Measurements from ENCODE around the gene ATP2C1. TPM values are rescaled to one million over a fixed set of nuclear protein-coding genes. Genes with fewer than 3 reads are reported as not detected.

ATP2C1 gene
- total RNA-seq, 2 experiments from 2014 or later: 57.5 to 63.8 TPM

DNA sequence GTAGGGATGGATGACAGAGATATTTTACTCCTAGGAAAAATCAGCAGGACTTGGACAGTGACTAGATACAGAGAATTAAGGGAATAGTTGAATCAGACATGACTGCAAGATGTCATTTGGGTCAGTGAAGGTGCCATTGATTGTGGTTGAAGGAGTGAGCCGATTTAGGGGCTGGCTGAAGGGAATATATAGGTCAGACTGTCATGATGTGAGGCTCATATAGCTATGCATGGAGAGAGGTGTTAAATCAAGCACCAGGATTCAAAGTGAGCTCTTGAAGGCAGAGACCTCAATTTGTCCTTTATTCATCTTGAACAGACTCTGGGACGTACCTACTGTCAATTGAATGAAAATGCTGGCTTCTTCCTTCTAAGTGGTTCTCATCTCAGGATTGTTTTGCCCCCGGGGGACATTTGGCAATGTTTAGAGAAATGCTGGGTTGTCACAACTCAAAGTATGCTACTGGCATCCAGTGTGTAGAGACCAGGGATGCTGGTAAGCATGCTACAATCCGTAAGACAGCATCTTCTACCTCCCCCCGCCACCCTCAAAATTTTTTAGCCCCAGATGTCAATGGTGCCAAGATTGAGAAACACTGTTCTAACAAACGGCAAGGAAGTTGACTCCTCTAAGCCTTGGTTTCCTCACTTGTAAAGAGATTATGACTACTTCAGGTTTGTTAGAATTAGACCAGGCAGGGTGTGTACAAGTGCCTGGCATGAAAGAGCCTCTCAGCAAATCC is 7.8 kb downstream of the ATP2C1 start:
- ChIA-PET CTCF (interaction anchor here (1.7 kb wide), 1 partner anchor 8 kb away, joined by 6 read pairs; the partner anchor contains the start of gene ATP2C1), POLR2A (interaction anchor here (1.0 kb wide), 1 partner anchor 8 kb away, joined by 3 read pairs; the partner anchor contains the start of gene ATP2C1)
- Mint-ChIP-seq H3K4me1 (peaks cover 40% of the 10 kb centered on the region), H3K27ac (no peak overlapping the region), H3K36me3 (ENCODE audit: low read depth) (peaks cover 6% of the 10 kb centered on the region), H3K27me3 (no peaks in the 10 kb centered on the region), H3K9me3 (no peaks in the 10 kb centered on the region), H3K4me3 (no peak overlapping the region)
- DNase-seq: no peak

DNA sequence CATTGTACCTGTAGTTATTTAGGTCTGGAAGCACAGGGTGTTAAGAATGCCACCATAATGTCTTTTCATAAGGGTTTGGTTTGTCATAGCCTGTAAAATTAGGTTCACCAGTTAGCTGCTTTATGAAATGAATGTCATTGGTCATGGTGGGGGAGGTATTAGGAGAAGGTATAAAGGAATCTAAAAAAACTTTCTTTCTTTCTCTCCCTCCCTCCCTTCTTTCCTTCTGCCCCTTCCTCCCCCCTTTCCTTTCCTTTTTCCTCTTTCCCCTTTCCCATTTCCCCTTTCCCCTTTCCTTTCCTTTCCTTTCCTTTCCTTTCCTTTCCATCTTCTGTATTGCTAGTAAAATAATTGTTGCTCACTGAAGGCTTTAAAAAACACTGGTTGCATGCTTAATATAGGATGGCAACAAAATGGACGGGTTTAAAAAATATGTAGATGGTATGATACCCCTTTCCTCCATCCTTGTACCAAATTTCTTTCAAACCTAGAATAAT is 9.6 kb downstream of the ATP2C1 start:
- no peak overlapping the region for H3K27ac Mint-ChIP-seq
- CTCF ChIA-PET: interaction anchor here (1.7 kb wide), 1 partner anchor 10 kb away, joined by 6 read pairs; the partner anchor contains the start of gene ATP2C1
- POLR2A ChIA-PET: interaction anchor here (2.0 kb wide), 1 partner anchor 10 kb away, joined by 15 read pairs; the partner anchor contains the start of gene ATP2C1
- peaks cover 8% of the 10 kb centered on the region for H3K36me3 Mint-ChIP-seq (ENCODE audit: low read depth)
- peaks cover 48% of the 10 kb centered on the region for H3K4me1 Mint-ChIP-seq
- no peaks in the 10 kb centered on the region for H3K27me3 Mint-ChIP-seq
- H3K9me3 Mint-ChIP-seq: no peaks in the 10 kb centered on the region
- DNase-seq: no peak
- no peak overlapping the region for H3K4me3 Mint-ChIP-seq

DNA sequence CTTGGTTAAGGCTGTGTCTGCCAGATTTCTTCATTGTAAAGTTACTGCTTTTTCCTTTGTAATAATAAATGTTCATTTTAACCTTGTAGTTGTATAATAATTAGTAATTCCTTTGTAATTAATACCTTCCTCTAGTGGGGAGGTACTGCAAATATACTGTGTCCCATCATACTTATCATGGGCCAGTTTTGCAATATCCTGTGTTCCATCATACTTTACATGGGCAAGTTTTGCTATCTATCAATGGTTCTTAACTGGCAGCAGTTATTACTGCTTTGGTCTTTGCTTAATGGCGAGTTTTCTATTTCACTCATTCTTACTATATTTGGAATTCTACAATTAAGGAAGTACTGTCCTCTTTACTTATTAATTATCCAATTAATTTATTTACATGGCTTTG is 10.6 kb downstream of the ATP2C1 start:
- no peaks in the 10 kb centered on the region for H3K9me3 Mint-ChIP-seq
- H3K27ac Mint-ChIP-seq: no peak overlapping the region
- peaks cover 13% of the 10 kb centered on the region for H3K36me3 Mint-ChIP-seq (ENCODE audit: low read depth)
- ChIA-PET CTCF (interaction anchor here (1.6 kb wide), 1 partner anchor 11 kb away, joined by 4 read pairs; no protein-coding TSS in a partner anchor), POLR2A (interaction anchor here (2.0 kb wide), 1 partner anchor 11 kb away, joined by 15 read pairs; the partner anchor contains the start of gene ATP2C1)
- DNase-seq: no peak
- peaks cover 56% of the 10 kb centered on the region for H3K4me1 Mint-ChIP-seq
- no peaks in the 10 kb centered on the region for H3K27me3 Mint-ChIP-seq
- H3K4me3 Mint-ChIP-seq: no peak overlapping the region

DNA sequence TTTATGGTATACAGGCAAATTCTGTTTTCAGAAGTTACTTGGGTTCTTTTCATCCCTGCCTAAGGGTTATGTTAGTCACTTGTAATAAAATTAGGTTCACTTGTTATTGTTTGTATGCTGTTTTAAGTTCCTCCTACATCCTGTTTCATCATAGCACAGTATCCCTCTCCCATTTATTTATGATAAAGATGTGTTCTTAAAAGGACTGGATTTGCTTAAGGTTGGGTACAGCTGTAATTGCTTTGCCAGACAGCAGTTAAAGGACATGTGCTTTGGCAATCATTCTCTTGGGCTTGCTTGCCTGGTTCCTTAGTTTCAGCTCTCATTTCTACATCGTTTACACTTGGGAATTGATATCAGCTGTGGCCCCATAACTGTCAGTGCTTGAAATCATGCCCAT is 11.7 kb downstream of the ATP2C1 start:
- DNase-seq: no peak
- Mint-ChIP-seq H3K27ac (no peak overlapping the region), H3K4me1 (peaks cover 56% of the 10 kb centered on the region), H3K9me3 (no peaks in the 10 kb centered on the region), H3K36me3 (ENCODE audit: low read depth) (peaks cover 14% of the 10 kb centered on the region), H3K27me3 (no peaks in the 10 kb centered on the region), H3K4me3 (no peak overlapping the region)
- ChIA-PET POLR2A (interaction anchor here (1.5 kb wide), 1 partner anchor 12 kb away, joined by 4 read pairs; the partner anchor contains the start of gene ATP2C1), CTCF (interaction anchor here (1.6 kb wide), 1 partner anchor 12 kb away, joined by 4 read pairs; no protein-coding TSS in a partner anchor)

DNA sequence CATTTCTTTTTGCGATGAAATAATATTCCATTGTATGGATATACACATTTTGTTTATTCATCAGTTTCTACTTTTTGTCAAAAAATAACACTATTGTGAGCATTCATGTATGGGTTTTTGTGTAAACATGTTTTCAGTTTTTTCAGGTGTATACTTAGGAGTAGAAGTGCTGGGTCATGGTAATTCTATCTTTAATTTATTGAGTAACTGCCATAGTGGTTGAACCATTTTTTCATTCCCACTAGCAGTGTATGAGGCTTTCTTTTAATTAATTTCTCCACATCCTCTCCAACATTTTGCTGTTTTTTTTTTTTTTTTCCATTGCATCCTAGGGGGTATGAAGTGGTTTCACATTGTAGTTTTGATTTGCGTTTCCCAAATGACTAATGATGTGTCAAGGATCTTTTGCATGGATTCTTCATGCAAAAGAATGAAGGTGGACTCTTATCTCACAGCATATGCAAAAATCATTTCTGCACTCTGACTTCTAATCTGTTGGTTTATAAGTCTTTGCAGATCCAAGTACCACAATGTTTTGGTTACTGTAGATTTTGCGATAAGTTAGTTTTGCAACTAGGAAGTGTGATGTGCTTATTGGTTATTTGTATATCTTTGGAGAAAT is 12.6 kb downstream of the ATP2C1 start:
- H3K27ac Mint-ChIP-seq: peak overlapping the region; percentile 85
- ChIA-PET POLR2A (interaction anchor here (1.5 kb wide), 1 partner anchor 13 kb away, joined by 4 read pairs; the partner anchor contains the start of gene ATP2C1), CTCF (no interaction called here)
- H3K27me3 Mint-ChIP-seq: no peaks in the 10 kb centered on the region
- H3K4me3 Mint-ChIP-seq: no peak overlapping the region
- peaks cover 53% of the 10 kb centered on the region for H3K4me1 Mint-ChIP-seq
- H3K9me3 Mint-ChIP-seq: peaks cover 2% of the 10 kb centered on the region
- DNase-seq: no peak
- H3K36me3 Mint-ChIP-seq (ENCODE audit: low read depth): peaks cover 16% of the 10 kb centered on the region

DNA sequence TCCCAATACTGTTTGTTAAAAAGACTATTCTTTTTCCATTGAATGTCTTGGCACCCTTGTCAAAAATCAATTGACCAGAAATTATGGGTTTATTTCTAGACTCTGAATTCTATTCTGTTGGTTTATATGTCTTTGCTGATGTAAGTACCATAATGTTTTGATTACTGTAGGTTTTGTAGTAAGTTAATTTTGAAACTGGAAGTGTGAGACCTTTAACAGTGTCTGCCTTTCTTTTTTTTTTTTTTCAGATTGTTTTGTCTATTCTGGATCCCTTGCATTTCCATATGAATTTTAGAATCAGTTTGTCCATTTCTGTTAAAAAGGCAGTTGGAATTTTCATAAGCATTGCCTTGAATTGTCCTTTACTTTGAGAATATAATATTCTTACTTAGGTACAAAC is 13.6 kb downstream of the ATP2C1 start:
- peak overlapping the region; percentile 19 for H3K4me3 Mint-ChIP-seq
- H3K27me3 Mint-ChIP-seq: no peaks in the 10 kb centered on the region
- H3K9me3 Mint-ChIP-seq: peaks cover 2% of the 10 kb centered on the region
- POLR2A ChIA-PET: interaction anchor here (1.1 to 3.1 kb wide), 2 partner anchors 10 to 14 kb away, joined by 5 to 19 read pairs; partner anchors contain the start of gene ATP2C1
- H3K36me3 Mint-ChIP-seq (ENCODE audit: low read depth): peaks cover 18% of the 10 kb centered on the region
- H3K4me1 Mint-ChIP-seq: peaks cover 47% of the 10 kb centered on the region
- DNase-seq: no peak
- peak overlapping the region; percentile 85 for H3K27ac Mint-ChIP-seq
- CTCF ChIA-PET: interaction anchor here (1.0 kb wide), 1 partner anchor 14 kb away, joined by 3 read pairs; the partner anchor contains the start of gene ATP2C1

DNA sequence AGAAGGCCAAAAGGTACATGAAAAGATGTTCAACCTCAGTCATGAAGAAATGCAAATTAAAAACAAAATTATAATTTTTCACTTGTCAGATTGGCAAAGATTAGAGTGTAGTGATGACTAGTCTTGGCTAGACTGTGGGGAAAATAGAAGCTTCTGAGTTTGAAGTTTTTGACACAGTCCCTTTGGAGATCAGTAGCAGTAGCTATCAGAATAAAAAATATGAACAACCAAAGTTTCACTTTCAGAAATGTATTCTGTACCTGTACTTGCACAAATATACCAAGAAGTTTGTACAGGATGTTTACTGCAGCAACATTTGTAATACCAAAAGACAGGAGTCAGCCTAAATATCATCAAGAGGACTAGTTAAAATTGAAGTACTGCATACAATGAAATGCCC is 14.1 kb downstream of the ATP2C1 start:
- peaks cover 2% of the 10 kb centered on the region for H3K9me3 Mint-ChIP-seq
- H3K27ac Mint-ChIP-seq: peak overlapping the region; percentile 85
- no peaks in the 10 kb centered on the region for H3K27me3 Mint-ChIP-seq
- peak overlapping the region; percentile 19 for H3K4me3 Mint-ChIP-seq
- H3K36me3 Mint-ChIP-seq (ENCODE audit: low read depth): peaks cover 18% of the 10 kb centered on the region
- no peak for DNase-seq
- H3K4me1 Mint-ChIP-seq: peaks cover 47% of the 10 kb centered on the region
- ChIA-PET CTCF (interaction anchor here (1.0 kb wide), 1 partner anchor 14 kb away, joined by 3 read pairs; the partner anchor contains the start of gene ATP2C1), POLR2A (interaction anchor here (0.7 to 3.1 kb wide), 3 partner anchors 11 to 119 kb away, joined by 3 to 19 read pairs (median 5); partner anchors contain the start of genes ASTE1, ATP2C1 and NEK11)

DNA sequence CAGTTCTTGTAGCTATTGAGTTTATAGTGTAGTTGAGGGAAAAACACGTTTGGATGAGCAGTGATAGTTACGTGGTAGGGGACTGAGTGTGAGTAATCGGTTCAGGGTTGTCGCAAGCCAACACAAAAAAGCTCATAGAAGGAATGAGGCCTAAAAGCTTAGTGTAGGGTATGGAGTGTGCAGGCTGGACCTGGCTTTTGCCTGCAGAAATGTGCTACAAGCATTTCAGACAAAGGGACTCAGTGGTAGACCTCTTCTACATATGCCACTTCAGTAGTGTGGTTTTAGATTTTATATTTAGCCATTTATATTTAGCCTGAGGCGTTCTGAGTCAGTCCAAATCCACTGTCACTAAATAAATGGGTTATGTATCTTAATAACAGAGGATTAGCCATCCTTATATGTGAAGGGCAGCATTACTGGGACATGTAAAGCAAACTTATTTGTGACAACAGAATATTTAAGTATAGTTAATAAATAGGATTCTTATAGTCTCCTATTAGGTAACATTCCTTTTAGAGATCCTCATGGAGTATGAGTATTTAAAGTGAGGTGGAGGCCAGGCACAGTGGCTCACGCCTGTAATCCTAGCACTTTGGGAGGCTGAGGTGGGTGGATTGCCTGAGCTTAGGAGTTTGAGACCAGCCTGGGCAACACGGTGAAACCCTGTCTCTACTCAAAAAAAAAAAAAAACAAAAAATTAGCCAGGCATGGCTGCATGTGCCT is 21.8 kb downstream of the ATP2C1 start:
- DNase-seq: no peak
- Mint-ChIP-seq H3K27ac (no peak overlapping the region), H3K36me3 (ENCODE audit: low read depth) (peaks cover 29% of the 10 kb centered on the region), H3K27me3 (no peaks in the 10 kb centered on the region), H3K9me3 (peaks cover 2% of the 10 kb centered on the region), H3K4me1 (peaks cover 6% of the 10 kb centered on the region), H3K4me3 (no peak overlapping the region)
- ChIA-PET POLR2A (interaction anchor here (2.8 kb wide), 1 partner anchor 22 kb away, joined by 15 read pairs; the partner anchor contains the start of gene ATP2C1), CTCF (interaction anchor here (0.7 kb wide), 2 partner anchors 21 to 1764 kb away, joined by 3 read pairs; no protein-coding TSS in a partner anchor)

DNA sequence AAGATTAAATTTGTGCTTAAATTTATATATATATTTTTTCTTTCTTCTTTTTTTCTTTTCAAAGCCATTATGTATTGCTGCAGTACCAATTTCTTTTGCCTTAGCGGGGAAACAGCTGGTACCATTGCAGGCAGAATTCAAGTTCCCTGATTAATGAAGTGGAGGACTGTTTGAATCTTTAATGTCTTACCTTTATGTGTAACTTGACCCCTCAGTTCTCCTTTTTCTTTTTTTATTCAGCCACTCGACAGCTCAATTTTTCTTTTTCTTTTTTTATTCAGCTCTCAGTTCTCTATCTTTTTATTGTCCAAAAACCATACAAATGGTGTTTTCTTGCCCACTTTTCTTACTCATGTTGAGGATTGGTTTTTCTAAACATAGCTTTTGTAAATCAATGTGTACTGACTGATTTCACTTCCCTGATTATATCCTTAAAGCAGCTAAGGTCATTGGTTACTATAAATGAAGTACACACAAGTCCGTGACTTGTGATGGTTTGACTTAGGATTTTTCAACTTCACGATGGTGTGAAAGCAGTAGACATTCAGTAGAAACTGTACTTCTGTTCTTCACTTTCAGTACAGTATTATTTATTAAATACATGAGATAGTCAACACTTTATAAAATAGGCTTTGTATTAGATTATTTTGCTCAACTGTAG is 22.8 kb downstream of the ATP2C1 start:
- Mint-ChIP-seq H3K9me3 (no peaks in the 10 kb centered on the region), H3K27me3 (no peaks in the 10 kb centered on the region), H3K4me1 (peaks cover 6% of the 10 kb centered on the region), H3K36me3 (ENCODE audit: low read depth) (peaks cover 28% of the 10 kb centered on the region), H3K27ac (no peak overlapping the region), H3K4me3 (no peak overlapping the region)
- POLR2A ChIA-PET: interaction anchor here (0.9 to 1.6 kb wide), 2 partner anchors 9 to 23 kb away, joined by 3 to 7 read pairs; partner anchors contain the start of gene ATP2C1
- DNase-seq: no peak
- CTCF ChIA-PET: no interaction called here

DNA sequence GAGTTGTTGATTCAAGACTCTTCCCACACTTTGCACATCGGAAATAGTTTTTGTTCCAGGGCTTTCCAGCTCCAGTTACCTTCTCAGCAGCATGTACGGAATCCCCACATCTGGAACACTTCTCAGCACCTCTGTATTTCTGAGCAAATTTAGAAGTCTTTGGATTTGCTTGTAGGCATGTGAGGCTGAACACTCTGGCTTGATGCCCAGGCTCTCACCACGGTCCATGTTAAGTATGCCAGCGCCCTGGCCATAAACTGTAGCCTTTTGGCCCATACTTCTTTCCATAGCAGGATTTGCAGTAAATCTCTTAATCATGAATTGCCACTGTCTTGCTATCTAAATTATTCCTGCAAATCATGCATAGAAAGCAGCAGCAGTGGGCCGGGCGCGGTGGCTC is 24.4 kb downstream of the ATP2C1 start:
- peaks cover 32% of the 10 kb centered on the region for H3K36me3 Mint-ChIP-seq (ENCODE audit: low read depth)
- POLR2A ChIA-PET: no interaction called here
- no peak overlapping the region for H3K4me3 Mint-ChIP-seq
- no peak for DNase-seq
- peaks cover 19% of the 10 kb centered on the region for H3K4me1 Mint-ChIP-seq
- peaks cover 6% of the 10 kb centered on the region for H3K9me3 Mint-ChIP-seq
- H3K27ac Mint-ChIP-seq: no peak overlapping the region
- CTCF ChIA-PET: no interaction called here
- H3K27me3 Mint-ChIP-seq: no peaks in the 10 kb centered on the region

DNA sequence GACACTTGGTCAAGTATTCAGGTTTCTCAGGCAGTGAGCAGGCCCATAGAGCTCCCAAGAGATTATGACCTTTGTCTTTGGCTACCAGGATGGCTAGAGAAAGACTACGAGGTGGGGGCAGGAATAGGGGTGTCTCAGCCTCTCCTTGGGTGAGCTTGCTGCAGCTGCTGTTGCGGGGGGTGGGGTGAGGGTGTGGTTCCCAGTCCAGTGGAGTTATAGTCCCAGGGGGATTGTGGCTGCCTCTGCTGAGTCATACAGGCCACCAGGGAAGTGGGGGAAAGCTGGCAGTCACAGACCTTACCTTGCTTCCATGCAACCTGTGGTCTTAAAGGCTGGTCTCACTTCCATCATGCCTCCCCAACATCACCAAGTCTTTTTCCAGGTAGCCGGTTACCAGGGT is 31.7 kb downstream of the ATP2C1 start:
- Mint-ChIP-seq H3K9me3 (peaks cover 14% of the 10 kb centered on the region), H3K4me1 (peaks cover 25% of the 10 kb centered on the region), H3K27ac (no peak overlapping the region), H3K36me3 (ENCODE audit: low read depth) (peaks cover 31% of the 10 kb centered on the region), H3K4me3 (no peak overlapping the region), H3K27me3 (no peaks in the 10 kb centered on the region)
- no peak for DNase-seq
- ChIA-PET CTCF (no interaction called here), POLR2A (interaction anchor here (0.9 to 1.0 kb wide), 2 partner anchors 9 to 31 kb away, joined by 3 read pairs; partner anchors contain the start of gene ATP2C1)

DNA sequence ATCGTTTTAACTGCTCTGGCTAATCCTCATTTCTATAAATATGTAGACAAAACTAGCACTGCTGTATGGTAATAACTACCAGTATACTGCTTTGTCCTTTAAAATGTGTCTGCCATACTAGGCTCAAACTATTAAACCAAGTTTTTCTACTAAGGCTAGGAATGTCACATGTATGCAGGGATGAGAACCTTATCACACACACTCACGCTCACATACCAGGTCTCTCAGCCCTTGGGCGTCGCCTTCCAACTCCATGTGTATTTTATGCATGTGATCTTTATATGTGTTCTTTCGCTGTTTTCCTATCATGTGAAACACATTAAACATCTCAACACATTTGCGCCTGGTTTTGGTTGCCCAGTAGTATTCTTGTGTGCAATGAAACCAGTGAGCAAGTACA is 32.6 kb downstream of the ATP2C1 start:
- no peak overlapping the region for H3K27ac Mint-ChIP-seq
- POLR2A ChIA-PET: no interaction called here
- no peak overlapping the region for H3K4me3 Mint-ChIP-seq
- H3K36me3 Mint-ChIP-seq (ENCODE audit: low read depth): peaks cover 35% of the 10 kb centered on the region
- CTCF ChIA-PET: no interaction called here
- H3K27me3 Mint-ChIP-seq: no peaks in the 10 kb centered on the region
- H3K9me3 Mint-ChIP-seq: peaks cover 14% of the 10 kb centered on the region
- DNase-seq: no peak
- peaks cover 25% of the 10 kb centered on the region for H3K4me1 Mint-ChIP-seq
